ENCODE results near the gene COL6A2.

GRCh38 chr21:46078322-46078977, 19.5 kb upstream of the COL6A2 start:
- TF ChIP-seq KLF13 (CRISPR knock-in tag; IDR thresholded peaks at IDR 0.05) (no peak), POLR2A (IDR thresholded peaks at IDR 0.05; ENCODE audit: insufficient read depth in 1 of 2, low read depth in 2 of 2, low read length in 2 of 2) (no peak), MTA1 (CRISPR knock-in tag; IDR thresholded peaks at IDR 0.05; ENCODE audit: borderline replicate concordance) (no peak), ZNF740 (CRISPR knock-in tag; IDR thresholded peaks at IDR 0.05) (no peak), BATF2 (CRISPR knock-in tag; IDR thresholded peaks at IDR 0.05) (no peak), RFX5 (IDR thresholded peaks at IDR 0.05; ENCODE audit: low read depth, low read length) (no peak), ZZZ3 (CRISPR knock-in tag; IDR thresholded peaks at IDR 0.05; ENCODE audit: borderline replicate concordance) (no peak), CTCF (CRISPR knock-in tag; IDR thresholded peaks at IDR 0.05) (no peak), LRRFIP1 (CRISPR knock-in tag; conservative IDR thresholded peaks at IDR 0.05) (no peak), PREB (CRISPR knock-in tag; IDR thresholded peaks at IDR 0.05) (no peak), FUBP1 (CRISPR knock-in tag; IDR thresholded peaks at IDR 0.05; ENCODE audit: borderline replicate concordance) (no peak)
